ENCODE measurements around the gene NKD1. TPM values are rescaled to one million over a fixed set of nuclear protein-coding genes. Genes with fewer than 3 reads are reported as not detected.

The NKD1 gene
- total and polyA plus RNA-seq, 4 donors: 2.3 to 14.1 (median 8.0) TPM

DNA sequence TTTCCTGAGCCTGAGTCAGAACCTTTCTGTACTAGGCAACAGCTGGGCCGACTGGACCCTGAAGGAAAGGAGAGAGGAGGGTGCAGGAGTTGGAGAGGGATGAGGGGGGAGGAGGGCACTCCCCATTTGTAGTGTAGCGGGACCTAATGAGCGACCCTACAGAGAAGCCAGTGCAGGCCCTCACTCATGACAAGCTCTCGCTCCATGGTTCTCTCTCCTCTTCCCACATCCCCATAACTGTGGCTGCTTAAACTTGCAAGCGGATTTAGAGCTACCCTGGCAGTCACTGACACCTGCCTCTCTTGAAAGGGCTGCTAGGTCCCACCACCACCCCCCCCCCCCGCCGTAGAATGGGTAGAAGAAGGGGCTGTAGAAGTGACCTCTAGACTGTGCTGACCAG, 14.5 kb downstream of the NKD1 start:
- Histone ChIP-seq H3K27me3 (ENCODE audit: control insufficient read depth in 3 of 3, insufficient read depth in 3 of 3, low read length in 2 of 3) (no peaks in the 10 kb centered on the region), H3K9ac (ENCODE audit: insufficient read depth in 1 of 2, low read length in 2 of 2) (no peak overlapping the region), H3K36me3 (ENCODE audit: control insufficient read depth in 4 of 4, insufficient read depth in 4 of 4, low read length in 4 of 4) (peaks cover 0 to 45% (median 18%) of the 10 kb centered on the region in 4 donors), H3K27ac (ENCODE audit: low read depth in 1 of 2, low read length in 1 of 2) (no peak overlapping the region), H3K9me3 (ENCODE audit: control insufficient read depth in 4 of 4, insufficient read depth in 3 of 4, low read length in 3 of 4) (peaks cover 0 to 4% (median 2%) of the 10 kb centered on the region in 4 donors), H3K4me3 (no peak overlapping the region), H3K4me1 (ENCODE audit: control insufficient read depth in 5 of 5, insufficient read depth in 5 of 5, low read length in 5 of 5) (peaks cover 0 to 5% (median 0%) of the 10 kb centered on the region in 5 donors)
- DNase-seq: no peak
- no peak for TF ChIP-seq CTCF (IDR thresholded peaks at IDR 0.05; ENCODE audit: control extremely low read depth, extremely low read depth)
- no peak for ATAC-seq (ENCODE audit: insufficient read depth, low FRiP score)
- WGBS, 2 donors: 87 to 94% methylated on average over 7 of the region's 7 CpGs

GRCh38 chr16:50563989-50564388, 15.8 kb downstream of the NKD1 start:
- ATAC-seq (ENCODE audit: insufficient read depth, low FRiP score): no peak
- WGBS, 2 donors: 76 to 77% methylated on average over 6 of the region's 6 CpGs
- no peak overlapping the region for H3K9ac ChIP-seq (ENCODE audit: insufficient read depth in 1 of 2, low read length in 2 of 2)
- peaks cover 0 to 47% (median 18%) of the 10 kb centered on the region in 4 donors for H3K36me3 ChIP-seq (ENCODE audit: control insufficient read depth in 4 of 4, insufficient read depth in 4 of 4, low read length in 4 of 4)
- no peak overlapping the region for H3K27ac ChIP-seq (ENCODE audit: low read depth in 1 of 2, low read length in 1 of 2)
- H3K9me3 ChIP-seq (ENCODE audit: control insufficient read depth in 4 of 4, insufficient read depth in 3 of 4, low read length in 3 of 4): peaks cover 0 to 4% (median 2%) of the 10 kb centered on the region in 4 donors
- no peak for DNase-seq
- no peaks in the 10 kb centered on the region for H3K27me3 ChIP-seq (ENCODE audit: control insufficient read depth in 3 of 3, insufficient read depth in 3 of 3, low read length in 2 of 3)
- no peak overlapping the region for H3K4me3 ChIP-seq
- TF ChIP-seq CTCF (IDR thresholded peaks at IDR 0.05; ENCODE audit: control extremely low read depth, extremely low read depth): no peak
- peaks cover 0 to 12% (median 1%) of the 10 kb centered on the region in 5 donors for H3K4me1 ChIP-seq (ENCODE audit: control insufficient read depth in 5 of 5, insufficient read depth in 5 of 5, low read length in 5 of 5)

DNA sequence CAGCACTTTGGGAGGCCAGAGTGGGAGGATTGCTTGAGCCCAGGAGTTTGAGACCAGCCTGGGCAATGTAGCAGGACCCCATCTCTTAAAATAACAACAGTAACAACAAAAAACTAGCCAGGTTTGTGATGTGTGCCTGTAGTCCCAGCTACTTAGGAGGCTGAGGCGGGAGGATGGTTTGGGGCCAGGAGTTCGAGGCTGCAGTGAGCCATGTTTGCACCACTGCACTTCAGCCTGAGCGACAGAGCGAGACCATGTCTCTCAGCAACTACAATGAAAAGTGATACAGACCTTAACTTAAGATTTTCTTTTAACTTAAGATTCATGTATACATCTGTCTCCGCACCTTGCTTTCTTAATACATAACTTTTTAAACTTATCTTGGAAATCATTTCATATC, 17.2 kb downstream of the NKD1 start:
- Histone ChIP-seq H3K4me3 (no peak overlapping the region), H3K4me1 (ENCODE audit: control insufficient read depth in 5 of 5, insufficient read depth in 5 of 5, low read length in 5 of 5) (peaks cover 0 to 12% (median 1%) of the 10 kb centered on the region in 5 donors), H3K9me3 (ENCODE audit: control insufficient read depth in 4 of 4, insufficient read depth in 3 of 4, low read length in 3 of 4) (peaks cover 0 to 4% (median 2%) of the 10 kb centered on the region in 4 donors), H3K27ac (ENCODE audit: low read depth in 1 of 2, low read length in 1 of 2) (no peak overlapping the region), H3K27me3 (ENCODE audit: control insufficient read depth in 3 of 3, insufficient read depth in 3 of 3, low read length in 2 of 3) (no peaks in the 10 kb centered on the region), H3K9ac (ENCODE audit: insufficient read depth in 1 of 2, low read length in 2 of 2) (no peak overlapping the region), H3K36me3 (ENCODE audit: control insufficient read depth in 4 of 4, insufficient read depth in 4 of 4, low read length in 4 of 4) (peaks cover 0 to 42% (median 16%) of the 10 kb centered on the region in 4 donors)
- no peak for TF ChIP-seq CTCF (IDR thresholded peaks at IDR 0.05; ENCODE audit: control extremely low read depth, extremely low read depth)
- WGBS, 2 donors: 98% methylated on average over 5 of the region's 5 CpGs
- ATAC-seq (ENCODE audit: insufficient read depth, low FRiP score) (no peak), DNase-seq (no peak)

Measured in lung (tissue), 12 donors.